Dermis microvascular lymphatic vessel endothelial cell (primary cell): ENCODE results near the gene STK32C. TPM values are rescaled to one million over a fixed set of nuclear protein-coding genes. Genes with fewer than 3 reads are reported as not detected.
"Not testable (repeated sequence)": the region's sequence is repeated elsewhere in the genome, so short reads cannot be mapped to it uniquely, and the experiment has no call there.

ENCODE experiments used
- DNase-seq, 2 donors: peaks; one replicate each; pipeline versions ENCODE4 v3.0.0 to v3.0.0-alpha.2; 2010; ENCODE audit warnings: low read depth in 2 of 2
- total RNA-seq: library from RNA; depleted of rRNA; stranded (reverse); fragments of >200 nt; gene quantifications from 2 replicates; pipeline ENCODE4 v1.2.1, GENCODE V29; 2014

Gene STK32C
- total RNA-seq, 1 donor from 2014 or later, result 10.0 TPM

GRCh38 chr10:132267916-132268315 is 39.8 kb downstream of the STK32C start:
- not testable (repeated sequence) for DNase-seq

- DNase-seq, result no peak
Observed at GRCh38 chr10:132266594-132267161, 41.1 kb downstream of the STK32C start.

- no peak for DNase-seq
Observed at GRCh38 chr10:132265890-132266496, 41.8 kb downstream of the STK32C start.

DNA sequence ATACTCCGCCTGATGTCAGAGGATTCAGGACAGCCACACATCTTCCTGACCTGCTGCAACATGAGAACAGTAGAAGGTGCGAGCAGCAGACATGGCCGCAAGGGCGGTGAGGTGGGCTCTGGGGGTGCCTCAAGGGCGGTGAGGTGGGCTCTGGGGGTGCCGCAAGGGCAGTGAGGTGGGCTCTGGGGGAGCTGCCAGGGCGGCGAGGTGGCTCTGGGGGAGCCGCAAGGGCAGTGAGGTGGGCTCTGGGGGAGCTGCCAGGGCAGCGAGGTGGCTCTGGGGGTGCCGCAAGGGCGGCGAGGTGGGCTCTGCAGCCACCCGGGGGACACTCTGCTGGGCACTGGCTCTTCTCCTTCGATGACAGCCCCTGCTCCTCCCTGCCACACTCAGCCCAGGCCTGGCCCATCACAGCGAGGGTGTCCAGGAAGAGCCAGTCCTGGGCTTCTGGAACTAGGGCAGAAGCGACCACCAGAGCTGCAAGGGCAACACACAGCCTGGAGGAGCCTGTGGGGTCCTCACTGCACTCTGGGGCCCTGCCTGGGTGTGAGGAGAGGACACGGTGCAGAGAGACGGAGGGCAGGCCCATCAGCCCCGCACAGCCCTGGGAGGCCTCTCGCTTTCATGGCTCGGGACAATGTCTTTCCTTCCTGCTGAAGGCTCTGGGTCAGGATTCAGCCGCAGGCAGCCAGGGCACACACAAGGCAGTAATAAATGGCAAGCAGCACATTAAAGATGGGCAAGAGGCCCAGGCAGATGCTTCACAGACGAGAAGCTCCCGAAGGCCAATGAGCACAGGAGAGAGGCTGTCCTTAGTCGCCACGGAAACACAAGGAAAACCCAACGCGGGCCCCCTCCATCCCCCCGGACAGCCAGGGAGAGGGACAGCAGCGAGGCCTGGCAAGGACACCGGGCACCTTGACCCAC is 42.5 kb downstream of the STK32C start:
- DNase-seq, result no peak

- DNase-seq, result no peak
Observed at GRCh38 chr10:132264306-132264950, 43.3 kb downstream of the STK32C start.

DNA sequence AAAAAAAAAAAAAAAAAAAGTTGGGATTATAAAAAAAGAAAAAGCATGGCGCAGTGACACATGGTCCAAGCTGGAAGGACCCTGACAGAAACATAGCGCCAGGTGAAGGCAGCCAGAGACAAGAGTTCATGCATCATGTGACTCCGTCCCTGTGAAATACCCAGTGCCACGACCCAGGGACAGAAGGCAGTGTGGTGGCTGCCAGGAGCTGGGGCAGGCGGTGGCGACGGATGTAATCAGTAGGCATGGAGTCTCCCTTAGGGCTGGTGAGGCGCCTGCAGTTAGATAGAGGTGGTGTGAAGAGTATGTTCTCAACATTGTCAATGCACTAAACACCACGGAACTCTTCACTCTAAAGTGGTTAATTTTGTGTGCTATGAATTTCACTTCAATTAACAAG is 43.9 kb downstream of the STK32C start:
- DNase-seq, result no peak

- DNase-seq, result no peak
Observed at GRCh38 chr10:132259702-132260482, 47.9 kb downstream of the STK32C start.

DNA sequence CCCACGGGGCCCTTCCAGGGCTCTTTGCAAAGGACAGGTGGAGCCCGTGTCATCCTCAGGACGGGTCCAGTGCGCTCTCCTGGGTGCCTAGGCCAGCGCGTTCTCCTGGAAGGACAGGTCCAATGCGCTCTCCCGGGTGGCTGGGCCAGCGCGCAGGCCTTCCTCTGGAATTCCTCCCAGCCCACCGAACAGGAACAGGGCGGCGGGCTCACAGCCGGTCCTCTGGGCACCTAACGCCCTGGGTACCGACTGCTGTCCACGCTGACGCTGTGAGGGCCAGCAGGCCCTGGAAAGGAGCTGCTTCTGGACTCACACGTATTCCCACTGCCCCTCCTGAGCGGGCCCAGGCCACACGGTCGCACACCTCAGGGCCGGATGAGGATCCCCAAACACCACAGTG is 49.3 kb downstream of the STK32C start:
- no peak for DNase-seq

DNA sequence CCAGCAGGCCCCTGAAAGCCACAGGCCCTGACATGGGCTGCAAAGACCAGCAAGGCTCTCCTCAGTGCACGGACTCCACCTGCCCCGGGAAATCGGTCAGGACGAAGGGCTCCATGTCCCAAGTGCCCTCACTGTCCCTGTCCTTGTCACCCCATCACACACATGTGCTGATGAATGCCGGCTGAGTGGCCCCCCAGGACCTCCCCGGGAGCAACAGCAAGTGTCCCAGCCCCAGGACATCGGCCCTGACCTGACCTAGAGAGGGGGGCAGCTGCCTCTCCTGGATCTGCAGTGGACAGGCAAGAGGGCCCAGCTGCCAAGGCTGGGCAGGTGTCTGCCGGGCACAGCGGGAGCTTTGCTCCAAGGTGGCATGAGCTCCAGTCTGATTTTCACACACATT is 49.8 kb downstream of the STK32C start:
- no peak for DNase-seq

- no peak for DNase-seq
Observed at GRCh38 chr10:132257271-132257670, 50.5 kb downstream of the STK32C start.

GRCh38 chr10:132256866-132257265 is 50.9 kb downstream of the STK32C start:
- DNase-seq, result no peak

DNA sequence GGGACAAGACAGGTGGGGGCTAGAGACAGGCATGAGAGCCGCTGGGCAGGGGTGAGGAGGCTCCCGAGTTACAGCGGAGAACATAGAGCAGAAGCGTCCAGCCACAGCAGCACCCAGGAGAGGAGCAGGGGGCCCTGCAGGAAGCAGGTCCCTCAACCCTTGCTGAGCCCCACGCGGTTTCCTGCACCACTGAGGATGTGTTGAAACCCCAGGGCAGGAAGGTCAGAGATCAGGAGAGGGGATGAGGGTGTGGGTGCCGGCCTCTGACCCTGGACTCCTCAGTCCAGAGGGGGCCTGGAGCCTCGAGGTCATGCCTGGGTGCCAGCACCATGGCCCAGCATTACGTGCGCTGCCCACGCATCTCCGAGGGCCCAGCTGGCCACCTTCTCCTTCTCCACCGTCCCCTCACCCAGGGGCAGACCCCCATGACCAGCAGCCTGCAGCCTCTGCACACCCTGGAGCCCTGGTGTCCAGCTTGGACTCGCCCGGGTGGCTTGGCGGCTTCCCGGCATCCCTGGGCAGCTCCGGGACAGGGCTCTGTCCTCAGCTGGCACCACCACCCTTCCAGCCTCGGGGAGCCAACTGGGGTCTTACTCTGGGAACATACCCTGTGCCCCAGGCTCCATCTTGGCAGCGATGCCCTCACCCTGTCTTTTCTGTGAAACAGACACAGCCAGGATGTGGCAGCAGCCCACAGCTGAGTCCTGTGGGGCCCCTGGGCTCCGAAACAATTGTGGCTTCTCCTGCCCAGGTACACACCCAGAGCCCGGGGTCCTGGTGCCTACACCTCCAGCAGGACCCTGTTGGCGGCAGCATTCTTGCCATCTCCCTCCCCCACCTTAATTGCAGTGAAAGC is 52.0 kb downstream of the STK32C start:
- no peak for DNase-seq

DNA sequence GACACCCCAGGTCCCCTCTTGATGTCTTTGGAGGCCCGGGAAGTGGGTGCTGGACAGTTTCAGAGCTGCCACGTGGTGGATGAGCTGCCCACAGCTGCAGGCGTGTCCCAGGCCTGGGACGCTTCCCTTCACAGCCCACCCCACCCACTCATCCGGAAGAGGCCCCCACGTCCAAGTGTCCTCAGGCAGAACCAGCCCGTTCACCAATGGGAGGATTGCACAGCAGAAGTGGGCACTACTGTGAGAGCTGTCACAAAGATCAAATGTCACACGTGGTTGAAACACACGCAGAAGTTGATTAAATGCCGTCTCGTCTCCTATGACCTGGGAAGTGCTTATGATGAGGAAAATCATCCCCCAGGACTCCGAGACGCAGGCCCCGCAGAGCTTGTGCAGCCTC is 52.9 kb downstream of the STK32C start:
- DNase-seq, result no peak

DNA sequence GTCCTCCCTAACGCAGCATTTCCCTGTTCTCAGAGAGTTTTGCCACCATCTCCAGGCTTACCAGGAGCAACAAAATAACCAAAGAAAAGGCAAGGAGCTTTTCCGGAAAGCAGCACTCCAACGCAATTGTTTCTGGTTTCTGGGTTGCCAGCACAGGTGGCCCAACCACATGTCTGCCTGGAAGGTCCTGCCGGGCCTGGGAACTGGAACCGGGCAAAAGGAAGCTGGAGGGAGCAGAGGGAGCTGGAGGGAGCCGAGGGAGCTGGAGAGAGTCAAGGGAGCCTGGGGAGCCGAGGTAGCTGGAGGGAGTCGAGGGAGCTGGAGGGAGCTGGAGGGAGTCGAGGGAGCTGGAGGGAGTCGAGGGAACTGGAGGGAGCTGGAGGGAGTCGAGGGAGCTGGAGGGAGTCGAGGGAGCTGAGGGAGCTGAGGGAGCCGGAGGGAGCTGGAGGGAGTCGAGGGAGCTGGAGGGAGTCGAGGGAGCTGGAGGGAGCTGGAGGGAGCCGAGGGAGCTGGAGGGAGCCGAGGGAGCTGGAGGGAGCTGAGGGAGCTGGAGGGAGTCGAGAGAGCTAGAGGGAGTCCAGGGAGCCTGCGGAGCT is 54.6 kb downstream of the STK32C start:
- DNase-seq, result no peak

GRCh38 chr10:132252412-132252811 is 55.3 kb downstream of the STK32C start:
- DNase-seq, result no peak

DNA sequence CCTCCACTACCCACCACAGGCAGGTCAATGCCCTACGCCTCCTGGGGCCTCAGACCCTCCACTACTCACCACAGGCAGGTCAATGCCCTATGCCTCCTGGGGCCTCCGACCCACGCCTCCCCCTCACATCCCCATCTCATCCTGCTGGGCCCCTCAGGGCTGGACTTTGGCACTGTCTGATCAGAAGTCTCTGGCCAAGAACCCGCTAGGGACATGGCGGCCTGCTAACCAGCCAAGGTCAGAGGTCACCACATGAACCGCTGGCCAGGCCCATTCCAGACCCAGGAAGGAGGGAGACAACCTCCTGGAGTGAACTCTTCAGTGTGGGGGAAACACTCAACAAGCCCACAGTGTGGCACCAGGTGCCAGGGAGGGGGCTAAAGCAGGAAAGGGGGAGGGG is 55.8 kb downstream of the STK32C start:
- no peak for DNase-seq

DNA sequence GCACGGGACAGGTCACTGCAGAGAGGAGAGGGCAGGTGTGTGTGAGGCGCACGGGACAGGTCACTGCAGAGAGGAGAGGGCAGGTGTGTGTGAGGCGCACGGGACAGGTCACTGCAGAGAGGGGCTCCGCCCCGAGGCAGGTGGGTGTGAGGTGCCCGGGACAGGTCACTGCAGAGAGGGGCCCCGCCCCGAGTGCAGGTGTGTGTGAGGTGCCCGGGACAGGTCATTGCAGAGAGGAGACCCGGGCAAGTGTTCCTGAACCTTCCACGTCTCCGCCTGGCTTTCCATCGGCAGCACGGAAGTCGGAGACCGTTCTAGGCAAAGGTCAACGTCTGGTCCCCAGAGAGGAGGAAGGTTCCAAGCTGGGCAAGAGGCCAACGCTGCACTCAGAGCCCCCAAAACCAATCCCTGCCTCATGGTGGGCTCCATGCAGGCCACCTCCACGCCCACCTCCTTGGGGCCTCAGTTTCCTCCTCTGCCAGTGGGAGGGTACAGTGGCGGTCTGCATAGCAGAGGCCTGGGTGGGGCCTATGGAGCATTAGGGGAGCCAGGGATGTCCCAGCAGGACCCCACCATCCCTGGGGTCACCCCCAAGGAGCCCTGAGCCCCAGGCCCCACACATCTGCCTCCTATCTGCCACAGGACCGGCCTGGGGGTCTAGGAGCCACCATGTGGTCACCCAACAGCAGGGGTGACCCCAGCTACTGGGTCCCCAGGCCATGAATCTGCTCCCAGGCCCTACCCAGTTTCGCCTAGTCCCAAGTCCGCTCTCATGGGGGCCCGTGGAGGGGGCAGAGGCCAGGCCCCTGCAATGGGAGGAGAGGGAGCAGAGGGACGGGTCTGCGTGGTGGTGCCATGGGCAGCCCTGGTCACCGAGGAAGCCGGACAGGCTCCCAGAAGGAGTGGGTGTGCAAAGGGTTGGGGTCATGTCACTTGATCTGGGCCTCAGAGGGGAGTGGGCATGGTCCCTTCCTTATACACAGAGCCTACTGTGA is 57.0 kb downstream of the STK32C start:
- DNase-seq, result no peak

GRCh38 chr10:132249824-132250375 is 57.9 kb downstream of the STK32C start:
- no peak for DNase-seq
